LNCaP clone FGC (cell line): ENCODE measurements around the gene GAPVD1.
A peak's percentile ranks its signal among the peaks of the same experiment; 100 is the strongest.

ENCODE experiments used
- DNase-seq: peaks from one replicate; pipeline ENCODE4 v3.0.0-alpha.2; 2011; ENCODE audit warnings: low read depth
- H3K4me3 ChIP-seq: 2 replicates; pipeline ENCODE4 v1.5.1; 2011; ENCODE audit warnings: mild to moderate bottlenecking, low read depth, low read length, control low read depth
- CTCF ChIP-seq: IDR thresholded peaks from 2 replicates; pipeline ENCODE4 v1.5.1; 2012; ENCODE audit warnings: mild to moderate bottlenecking; ENCODE audit not compliant: control insufficient read depth, insufficient read depth; ENCODE audit errors: extremely low read depth

Gene GAPVD1

GRCh38 chr9:125374443-125375309, 113.0 kb downstream of the GAPVD1 start:
- peak; percentile 96 for TF ChIP-seq CTCF
- DNase-seq, result peak; percentile 15
- peak overlapping the region; percentile 40 for H3K4me3 ChIP-seq

- no peak for TF ChIP-seq CTCF
- no peak for DNase-seq
- no peak overlapping the region for H3K4me3 ChIP-seq
Observed at GRCh38 chr9:125375820-125376219, 114.2 kb downstream of the GAPVD1 start.

- H3K4me3 ChIP-seq, result no peak overlapping the region
- no peak for DNase-seq
- TF ChIP-seq CTCF, result no peak
Observed at GRCh38 chr9:125376261-125377226, 114.9 kb downstream of the GAPVD1 start.

GRCh38 chr9:125377584-125378250, 116.1 kb downstream of the GAPVD1 start:
- H3K4me3 ChIP-seq, result no peak overlapping the region
- TF ChIP-seq CTCF, result no peak
- no peak for DNase-seq

- TF ChIP-seq CTCF, result no peak
- no peak for DNase-seq
- no peak overlapping the region for H3K4me3 ChIP-seq
Observed at GRCh38 chr9:125378778-125379177, 117.2 kb downstream of the GAPVD1 start.

- no peak for DNase-seq
- no peak for TF ChIP-seq CTCF
- H3K4me3 ChIP-seq, result no peak overlapping the region
Observed at GRCh38 chr9:125379208-125379607, 117.6 kb downstream of the GAPVD1 start.
